ENCODE data around the gene MUSTN1. TPM values are rescaled to one million over a fixed set of nuclear protein-coding genes. Genes with fewer than 3 reads are reported as not detected.
A peak's percentile ranks its signal among the peaks of the same experiment; 100 is the strongest.

MUSTN1 gene
- total RNA-seq, 5 donors from 2014 or later (not counting 1 experiment from before 2014, with no cell fraction given) = 1.6 to 10.2 (median 4.1) TPM

- H3K27me3 ChIP-seq (replicated peaks in 1 of 2; ENCODE audit: control insufficient read depth in 2 of 2, extremely low read depth in 1 of 2, insufficient read depth in 2 of 2, low read length in 1 of 2) = no peaks in the 10 kb centered on the region
- H3K27ac Mint-ChIP-seq = no peak overlapping the region
- WGBS (ENCODE audit: insufficient coverage) = 81% methylated on average over 17 of the region's 23 CpGs
- no peak overlapping the region for H3K4me3 ChIP-seq (ENCODE audit: control insufficient read depth in 1 of 2, extremely low read depth in 1 of 2, low read length in 1 of 2)
- peaks cover 31 to 40% (median 33%) of the 10 kb centered on the region in 3 donors for H3K4me1 Mint-ChIP-seq
- ChIA-PET POLR2A (no interaction called here), CTCF (interaction anchor here in 1 of 2 donors (0.5 kb wide), 1 partner anchor 206 kb away, joined by 5 read pairs; the partner anchor contains the start of gene SFMBT1)
- no peak overlapping the region for H3K27ac ChIP-seq (ENCODE audit: low read length)
- H3K9me3 Mint-ChIP-seq = no peaks in the 10 kb centered on the region
- DNase-seq (no peak), ATAC-seq (replicated peaks in 1 of 4) (no peak)
- peaks cover 35 to 45% of the 10 kb centered on the region in 2 donors for H3K36me3 ChIP-seq (ENCODE audit: control insufficient read depth in 2 of 2, extremely low read depth in 1 of 2, insufficient read depth in 1 of 2, low read length in 1 of 2)
- H3K4me1 ChIP-seq (ENCODE audit: control insufficient read depth in 1 of 2, extremely low read depth in 1 of 2, insufficient read depth in 2 of 2, low read length in 2 of 2) = peaks cover 7 to 27% of the 10 kb centered on the region in 2 experiments
- peaks cover 40% of the 10 kb centered on the region for H3K36me3 Mint-ChIP-seq
- no peaks in the 10 kb centered on the region for H3K27me3 Mint-ChIP-seq
- no peak overlapping the region for H3K4me3 Mint-ChIP-seq
- H3K9me3 ChIP-seq = no peaks in the 10 kb centered on the region
Measured at GRCh38 chr3:52839892-52840545, 5.2 kb upstream of the MUSTN1 start.

- Mint-ChIP-seq H3K9me3 (no peaks in the 10 kb centered on the region), H3K27me3 (no peaks in the 10 kb centered on the region), H3K36me3 (peaks cover 36% of the 10 kb centered on the region), H3K4me3 (no peak overlapping the region), H3K27ac (no peak overlapping the region), H3K4me1 (peaks cover 31 to 36% (median 33%) of the 10 kb centered on the region in 3 donors)
- Histone ChIP-seq H3K4me1 (ENCODE audit: control insufficient read depth in 1 of 2, extremely low read depth in 1 of 2, insufficient read depth in 2 of 2, low read length in 2 of 2) (peaks cover 7 to 27% of the 10 kb centered on the region in 2 experiments), H3K36me3 (ENCODE audit: control insufficient read depth in 2 of 2, extremely low read depth in 1 of 2, insufficient read depth in 1 of 2, low read length in 1 of 2) (peaks cover 42 to 45% of the 10 kb centered on the region in 2 donors), H3K9me3 (no peaks in the 10 kb centered on the region), H3K4me3 (ENCODE audit: control insufficient read depth in 1 of 2, extremely low read depth in 1 of 2, low read length in 1 of 2) (no peak overlapping the region), H3K27ac (ENCODE audit: low read length) (no peak overlapping the region), H3K27me3 (replicated peaks in 1 of 2; ENCODE audit: control insufficient read depth in 2 of 2, extremely low read depth in 1 of 2, insufficient read depth in 2 of 2, low read length in 1 of 2) (no peaks in the 10 kb centered on the region)
- POLR2A ChIA-PET = interaction anchor here in 1 of 2 donors (0.5 to 0.6 kb wide), 2 partner anchors 146 to 664 kb away, joined by 3 to 5 read pairs; no protein-coding TSS in a partner anchor
- no peak for DNase-seq
- CTCF ChIA-PET = no interaction called here
- 85% methylated on average over 2 of the region's 2 CpGs for WGBS (ENCODE audit: insufficient coverage)
- ATAC-seq (replicated peaks in 1 of 4) = no peak
Measured at GRCh38 chr3:52839268-52839575, 4.4 kb upstream of the MUSTN1 start.

GRCh38 chr3:52838561-52839267, 3.9 kb upstream of the MUSTN1 start:
- ATAC-seq (replicated peaks in 1 of 4) = peak; percentile 52 to 88 (median 64)
- Mint-ChIP-seq H3K9me3 (no peaks in the 10 kb centered on the region), H3K4me1 (peaks cover 31 to 35% (median 33%) of the 10 kb centered on the region in 3 donors), H3K27ac (no peak overlapping the region), H3K36me3 (peaks cover 35% of the 10 kb centered on the region), H3K27me3 (no peaks in the 10 kb centered on the region), H3K4me3 (no peak overlapping the region)
- Histone ChIP-seq H3K4me1 (ENCODE audit: control insufficient read depth in 1 of 2, extremely low read depth in 1 of 2, insufficient read depth in 2 of 2, low read length in 2 of 2) (peaks cover 7 to 27% of the 10 kb centered on the region in 2 experiments), H3K27me3 (replicated peaks in 1 of 2; ENCODE audit: control insufficient read depth in 2 of 2, extremely low read depth in 1 of 2, insufficient read depth in 2 of 2, low read length in 1 of 2) (no peaks in the 10 kb centered on the region), H3K9me3 (no peaks in the 10 kb centered on the region), H3K36me3 (ENCODE audit: control insufficient read depth in 2 of 2, extremely low read depth in 1 of 2, insufficient read depth in 1 of 2, low read length in 1 of 2) (peaks cover 39 to 47% of the 10 kb centered on the region in 2 donors), H3K27ac (ENCODE audit: low read length) (no peak overlapping the region), H3K4me3 (ENCODE audit: control insufficient read depth in 1 of 2, extremely low read depth in 1 of 2, low read length in 1 of 2) (no peak overlapping the region)
- ChIA-PET POLR2A (interaction anchor here in 1 of 2 donors (0.5 to 0.6 kb wide), 2 partner anchors 147 to 665 kb away, joined by 3 to 5 read pairs; no protein-coding TSS in a partner anchor), CTCF (no interaction called here)
- WGBS (ENCODE audit: insufficient coverage) = 64% methylated on average over 5 of the region's 8 CpGs
- peak in 7 of 35 experiments; percentile 3 to 41 (median 11) for DNase-seq

- Mint-ChIP-seq H3K27ac (no peak overlapping the region), H3K36me3 (peaks cover 28% of the 10 kb centered on the region), H3K4me3 (no peak overlapping the region), H3K9me3 (no peaks in the 10 kb centered on the region), H3K4me1 (peaks cover 30 to 35% (median 33%) of the 10 kb centered on the region in 3 donors), H3K27me3 (no peaks in the 10 kb centered on the region)
- H3K4me3 ChIP-seq (ENCODE audit: control insufficient read depth in 1 of 2, extremely low read depth in 1 of 2, low read length in 1 of 2) = no peak overlapping the region
- H3K4me1 ChIP-seq (ENCODE audit: control insufficient read depth in 1 of 2, extremely low read depth in 1 of 2, insufficient read depth in 2 of 2, low read length in 2 of 2) = peaks cover 7 to 27% of the 10 kb centered on the region in 2 experiments
- ChIA-PET CTCF (interaction anchor here in 1 of 2 donors (0.5 kb wide), 1 partner anchor 380 kb away, joined by 3 read pairs; no protein-coding TSS in a partner anchor), POLR2A (no interaction called here)
- ATAC-seq (replicated peaks in 1 of 4) (no peak), DNase-seq (no peak)
- WGBS (ENCODE audit: insufficient coverage) = 89% methylated on average over 4 of the region's 4 CpGs
- no peaks in the 10 kb centered on the region for H3K9me3 ChIP-seq
- H3K27me3 ChIP-seq (replicated peaks in 1 of 2; ENCODE audit: control insufficient read depth in 2 of 2, extremely low read depth in 1 of 2, insufficient read depth in 2 of 2, low read length in 1 of 2) = no peaks in the 10 kb centered on the region
- H3K27ac ChIP-seq (ENCODE audit: low read length) = no peak overlapping the region
- peaks cover 22 to 33% of the 10 kb centered on the region in 2 donors for H3K36me3 ChIP-seq (ENCODE audit: control insufficient read depth in 2 of 2, extremely low read depth in 1 of 2, insufficient read depth in 1 of 2, low read length in 1 of 2)
Measured at GRCh38 chr3:52836986-52837385, 2.2 kb upstream of the MUSTN1 start.

GRCh38 chr3:52836471-52836845, 1.6 kb upstream of the MUSTN1 start:
- WGBS (ENCODE audit: insufficient coverage) = 90% methylated on average over 4 of the region's 5 CpGs
- Histone ChIP-seq H3K36me3 (ENCODE audit: control insufficient read depth in 2 of 2, extremely low read depth in 1 of 2, insufficient read depth in 1 of 2, low read length in 1 of 2) (peaks cover 19 to 28% of the 10 kb centered on the region in 2 donors), H3K27me3 (replicated peaks in 1 of 2; ENCODE audit: control insufficient read depth in 2 of 2, extremely low read depth in 1 of 2, insufficient read depth in 2 of 2, low read length in 1 of 2) (no peaks in the 10 kb centered on the region), H3K4me3 (ENCODE audit: control insufficient read depth in 1 of 2, extremely low read depth in 1 of 2, low read length in 1 of 2) (no peak overlapping the region), H3K4me1 (ENCODE audit: control insufficient read depth in 1 of 2, extremely low read depth in 1 of 2, insufficient read depth in 2 of 2, low read length in 2 of 2) (peaks cover 7 to 27% of the 10 kb centered on the region in 2 experiments), H3K27ac (ENCODE audit: low read length) (no peak overlapping the region), H3K9me3 (no peaks in the 10 kb centered on the region)
- Mint-ChIP-seq H3K27ac (peak overlapping the region in 1 of 2 donors; percentile 19), H3K27me3 (no peaks in the 10 kb centered on the region), H3K4me1 (peaks cover 25 to 35% (median 31%) of the 10 kb centered on the region in 3 donors), H3K36me3 (peaks cover 23% of the 10 kb centered on the region), H3K4me3 (no peak overlapping the region), H3K9me3 (no peaks in the 10 kb centered on the region)
- ChIA-PET CTCF (interaction anchor here in 1 of 2 donors (0.5 kb wide), 1 partner anchor 381 kb away, joined by 3 read pairs; no protein-coding TSS in a partner anchor), POLR2A (no interaction called here)
- ATAC-seq (replicated peaks in 1 of 4) (no peak), DNase-seq (no peak)

- H3K4me1 ChIP-seq (ENCODE audit: control insufficient read depth in 1 of 2, extremely low read depth in 1 of 2, insufficient read depth in 2 of 2, low read length in 2 of 2) = peaks cover 7 to 27% of the 10 kb centered on the region in 2 experiments
- no peak overlapping the region for H3K4me3 Mint-ChIP-seq
- peaks cover 25 to 35% (median 31%) of the 10 kb centered on the region in 3 donors for H3K4me1 Mint-ChIP-seq
- no peak for ATAC-seq (replicated peaks in 1 of 4)
- H3K27ac Mint-ChIP-seq = no peak overlapping the region
- WGBS (ENCODE audit: insufficient coverage) = 100% methylated on average over 3 of the region's 8 CpGs
- H3K36me3 Mint-ChIP-seq = peaks cover 22% of the 10 kb centered on the region
- DNase-seq = no peak
- H3K27me3 ChIP-seq (replicated peaks in 1 of 2; ENCODE audit: control insufficient read depth in 2 of 2, extremely low read depth in 1 of 2, insufficient read depth in 2 of 2, low read length in 1 of 2) = no peaks in the 10 kb centered on the region
- POLR2A ChIA-PET = no interaction called here
- CTCF ChIA-PET = no interaction called here
- H3K9me3 ChIP-seq = no peaks in the 10 kb centered on the region
- no peaks in the 10 kb centered on the region for H3K27me3 Mint-ChIP-seq
- H3K9me3 Mint-ChIP-seq = no peaks in the 10 kb centered on the region
- H3K4me3 ChIP-seq (ENCODE audit: control insufficient read depth in 1 of 2, extremely low read depth in 1 of 2, low read length in 1 of 2) = no peak overlapping the region
- H3K27ac ChIP-seq (ENCODE audit: low read length) = no peak overlapping the region
- peaks cover 13 to 24% of the 10 kb centered on the region in 2 donors for H3K36me3 ChIP-seq (ENCODE audit: control insufficient read depth in 2 of 2, extremely low read depth in 1 of 2, insufficient read depth in 1 of 2, low read length in 1 of 2)
Measured at GRCh38 chr3:52835766-52836470, 1.1 kb upstream of the MUSTN1 start.
